HepG2 (cell line): ENCODE data around the gene TNFRSF25. TPM values are rescaled to one million over a fixed set of nuclear protein-coding genes. Genes with fewer than 3 reads are reported as not detected.

Source experiments
- ATAC-seq: fragments of 200-7000 bp; cut with Tn5 transposase; 3 replicates; pipeline ENCODE4 v1.9.1; 2020; ENCODE audit warnings: mild to moderate bottlenecking, moderate library complexity
- BruUV-seq: library from RNA; stranded (reverse); fragments of 400-500 nt; replicated peaks from 2 replicates; lab custom pipeline; 2021; lab: Mats Ljungman, UMichigan
- CTCF ChIA-PET: fragments of 300-600 bp; formaldehyde crosslinking; extraction: SDS; loops from one replicate; lab custom pipeline; 2021; ENCODE audit warnings: low total read pairs, inconsistent platforms, low intra/inter-chr PET ratio; lab: Yijun Ruan, JAX
- POLR2A ChIA-PET: fragments of 350-600 bp; sonication (Branson Sonifier 250); formaldehyde crosslinking; loops from one replicate; lab custom pipeline; 2020; ENCODE audit warnings: antibody characterized with exemption, inconsistent platforms; lab: Yijun Ruan, JAX
- DNase-seq: peaks from one replicate; pipeline ENCODE4 v3.0.0-alpha.2; 2015; ENCODE audit warnings: low spot score
- FAIRE-seq: peaks from 3 replicates; lab custom pipeline; 2011; peaks lifted over from hg19 to GRCh38; lab: Jason Lieb, UNC
- H2AFZ ChIP-seq: one replicate; pipeline ENCODE4 v1.6.1; 2011; ENCODE audit warnings: low read length, inconsistent platforms
- H3K27ac ChIP-seq: fragments of 300-600 bp; 3 replicates; pipeline ENCODE4 v1.8.0; 2011; ENCODE audit warnings: mixed run types, mild to moderate bottlenecking, mixed read lengths, low read length, inconsistent platforms; ENCODE audit not compliant: insufficient read depth; ENCODE audit errors: extremely low read length
- H3K27me3 ChIP-seq, 2 experiments: fragments of 200-600 bp in 1 of 2; 2 replicates in 1 of 2; 3 replicates in 1 of 2; pipeline versions ENCODE4 v1.6.0 to v1.8.0; 2011; ENCODE audit warnings: low read length in 2 of 2, mild to moderate bottlenecking in 2 of 2, moderate library complexity in 2 of 2, inconsistent platforms in 1 of 2; ENCODE audit not compliant: insufficient read depth in 2 of 2, control insufficient read depth in 1 of 2
- H3K36me3 ChIP-seq, 2 experiments: fragments of 200-600 bp in 1 of 2; replicated peaks in 1 of 2; 2 replicates in 1 of 2; 3 replicates in 1 of 2; pipeline versions ENCODE4 v1.5.1 to v1.8.0; 2011; ENCODE audit warnings: low read length in 2 of 2, inconsistent platforms in 1 of 2; ENCODE audit not compliant: insufficient read depth in 2 of 2, control insufficient read depth in 1 of 2
- H3K4me1 ChIP-seq: 2 replicates; pipeline ENCODE4 v1.5.1; 2012; ENCODE audit warnings: low read length, inconsistent platforms; ENCODE audit not compliant: insufficient read depth
- H3K4me2 ChIP-seq: 2 replicates; pipeline ENCODE4 v1.6.0; 2011; ENCODE audit warnings: low read depth, low read length, inconsistent platforms
- H3K4me3 ChIP-seq, 3 experiments: fragments of 200-600 bp in 1 of 3; sonication (generic), shearing (Covaris generic) in 1 of 3; replicated peaks in 1 of 3; 2 replicates each; pipeline ENCODE4 v1.5.1; 2011 to 2016; ENCODE audit warnings: low read length in 3 of 3, inconsistent platforms in 2 of 3, low read depth in 2 of 3, mild to moderate bottlenecking in 2 of 3, control low read depth in 1 of 3, mixed read lengths in 1 of 3; ENCODE audit not compliant: insufficient read depth in 1 of 3
- H3K79me2 ChIP-seq: one replicate; pipeline ENCODE4 v1.6.1; 2011; ENCODE audit warnings: low read length, inconsistent platforms; ENCODE audit not compliant: insufficient read depth
- H3K9ac ChIP-seq: 2 replicates; pipeline ENCODE4 v1.6.0; 2011; ENCODE audit warnings: mild to moderate bottlenecking, low read depth, low read length, inconsistent platforms; ENCODE audit not compliant: insufficient read depth
- H3K9me3 ChIP-seq: 2 replicates; pipeline ENCODE4 v1.5.1; 2012; ENCODE audit warnings: mild to moderate bottlenecking, low read length
- H4K20me1 ChIP-seq: 2 replicates; pipeline ENCODE4 v1.6.0; 2011; ENCODE audit warnings: inconsistent platforms, mild to moderate bottlenecking, low read length, moderate library complexity; ENCODE audit not compliant: insufficient read depth
- CTCF ChIP-seq: sonication (generic); formaldehyde crosslinking; IDR thresholded peaks from 2 replicates; pipeline ENCODE4 v1.5.0; 2020; ENCODE audit warnings: mild to moderate bottlenecking, missing genetic modification reagents, moderate library complexity
- DPF2 ChIP-seq: sonication (generic); formaldehyde crosslinking; IDR thresholded peaks from 2 replicates; pipeline ENCODE4 v1.4.0; 2020; ENCODE audit warnings: mild to moderate bottlenecking, low read depth, missing genetic modification reagents, borderline replicate concordance
- KDM5B ChIP-seq: sonication (generic); formaldehyde crosslinking; IDR thresholded peaks from 2 replicates; pipeline ENCODE4 v1.4.0; 2020; ENCODE audit warnings: missing genetic modification reagents, mild to moderate bottlenecking, borderline replicate concordance
- MXD1 ChIP-seq: sonication (generic); formaldehyde crosslinking; IDR thresholded peaks from 2 replicates; pipeline ENCODE4 v1.4.0; 2020; ENCODE audit warnings: mild to moderate bottlenecking, missing genetic modification reagents
- RBM22 ChIP-seq: fragments of 200-400 bp; formaldehyde crosslinking; optimal IDR thresholded peaks from 2 replicates; pipeline ENCODE3; 2017; ENCODE audit warnings: mild to moderate bottlenecking, low read length, moderate library complexity
- RXRB ChIP-seq: IDR thresholded peaks from 2 replicates; pipeline ENCODE4 v1.6.1; 2016; ENCODE audit warnings: borderline replicate concordance, missing genetic modification reagents, missing compliant biosample characterization
- STAG1 ChIP-seq: sonication (generic); formaldehyde crosslinking; IDR thresholded peaks from 2 replicates; pipeline ENCODE4 v1.4.0; 2020; ENCODE audit warnings: missing genetic modification reagents
- ZNF225 ChIP-seq: sonication (generic); formaldehyde crosslinking; IDR thresholded peaks from 2 replicates; pipeline ENCODE4 v1.4.0; 2020; ENCODE audit warnings: mild to moderate bottlenecking, missing genetic modification reagents
- ZNF232 ChIP-seq: sonication (generic); formaldehyde crosslinking; IDR thresholded peaks from 2 replicates; pipeline ENCODE4 v1.4.0; 2020; ENCODE audit warnings: missing genetic modification reagents, borderline replicate concordance
- ZNF646 ChIP-seq: sonication (generic); formaldehyde crosslinking; IDR thresholded peaks from 2 replicates; pipeline ENCODE4 v1.9.0; 2021; ENCODE audit warnings: mild to moderate bottlenecking, missing genetic modification reagents
- WGBS: methylation state at CpG from one replicate; pipeline ENCODE4 v1.1.6; 2017; ENCODE audit warnings: low lambda C conversion rate; 5-methylcytosine and 5-hydroxymethylcytosine counted together
- in situ Hi-C: cut with HindIII; loops from 2 replicates; pipeline ENCODE4 v1.10.0; 2017; ENCODE audit warnings: low pct_unique_long_range_greater_than_20kb; ENCODE audit not compliant: extremely low pct_ligation_motif_present
- intact Hi-C: fragments of 100-400 bp; cut with micrococcal nuclease; formaldehyde crosslinking; loops from one replicate; pipeline ENCODE4 v1.10.0; 2022; ENCODE audit not compliant: unreplicated experiment
- polyA plus RNA-seq, 8 experiments: library from polyadenylated mRNA; depleted of rRNA in 3 of 8; stranded (reverse) in 7 of 8; unstranded in 1 of 8; fragments of >200 nt; fragmentation: Illumina TruSeq in 4 of 8; extraction: Trizol in 4 of 8; gene quantifications; 2 replicates each; pipeline versions ENCODE4 v1.2.1 to v1.2.3, GENCODE V29; 2011 to 2016; ENCODE audit warnings: low read depth in 4 of 8, missing spikeins in 1 of 8, mixed read lengths in 1 of 8; ENCODE audit not compliant: insufficient read depth in 1 of 8
- total RNA-seq, 5 experiments: library from RNA; depleted of rRNA; stranded (reverse); fragments of >200 nt; fragmentation: Illumina TruSeq; extraction: Trizol; gene quantifications; 2 replicates each; pipeline ENCODE4 v1.2.3, GENCODE V29; 2016; ENCODE audit warnings: low read depth in 1 of 5
- TF ChIP-seq, protein P1 (sequence below): sonication (generic); formaldehyde crosslinking; IDR thresholded peaks from 2 replicates; pipeline ENCODE4 v1.5.1; 2020; ENCODE audit warnings: missing genetic modification reagents, mild to moderate bottlenecking, borderline replicate concordance
- TF ChIP-seq, protein P2 (sequence below): sonication (generic); formaldehyde crosslinking; IDR thresholded peaks from 2 replicates; pipeline ENCODE4 v1.4.0; 2020; ENCODE audit warnings: missing genetic modification reagents

Gene TNFRSF25
- total and polyA plus RNA-seq, 2 of the 13 experiments (the other 11 are each of a cell fraction or from before 2014, with no cell fraction given): 1.4 to 1.5 TPM

- Histone ChIP-seq H3K27me3 (no peaks in the 10 kb centered on the region), H3K4me1 (peaks cover 23% of the 10 kb centered on the region), H3K4me2 (no peak overlapping the region), H3K4me3 (no peak overlapping the region), H3K27ac (no peak overlapping the region), H3K9ac (no peak overlapping the region), H3K36me3 (no peaks in the 10 kb centered on the region), H2AFZ (no peak overlapping the region), H3K9me3 (no peaks in the 10 kb centered on the region), H4K20me1 (no peaks in the 10 kb centered on the region), H3K79me2 (no peaks in the 10 kb centered on the region)
- FAIRE-seq: no peak
- no peak for ATAC-seq
- BruUV-seq: no TSS peak
- no peak for DNase-seq
- ChIA-PET CTCF (interaction anchor here (0.8 kb wide), 1 partner anchor 28 kb away, joined by 3 read pairs; no protein-coding TSS in a partner anchor), POLR2A (interaction anchor here (1.5 kb wide), 2 partner anchors 21 to 26 kb away, joined by 3 to 4 read pairs; no protein-coding TSS in a partner anchor)
- in situ Hi-C loops: no loop called here
- 83% methylated on average over 2 of the region's 10 CpGs for WGBS
- intact Hi-C loops: no loop called here
- TF ChIP-seq ZNF225 (CRISPR knock-in tag) (no peak), KDM5B (CRISPR knock-in tag) (no peak), RXRB (CRISPR knock-in tag) (no peak), ZNF646 (CRISPR knock-in tag) (no peak), RBM22 (no peak), ZNF232 (CRISPR knock-in tag) (no peak), STAG1 (CRISPR knock-in tag) (peak; percentile 16; the same call in 1 of the 2 replicates), MXD1 (CRISPR knock-in tag) (no peak), CTCF (CRISPR knock-in tag) (peak; percentile 57), DPF2 (no peak)
- TF ChIP-seq, protein P1, sequence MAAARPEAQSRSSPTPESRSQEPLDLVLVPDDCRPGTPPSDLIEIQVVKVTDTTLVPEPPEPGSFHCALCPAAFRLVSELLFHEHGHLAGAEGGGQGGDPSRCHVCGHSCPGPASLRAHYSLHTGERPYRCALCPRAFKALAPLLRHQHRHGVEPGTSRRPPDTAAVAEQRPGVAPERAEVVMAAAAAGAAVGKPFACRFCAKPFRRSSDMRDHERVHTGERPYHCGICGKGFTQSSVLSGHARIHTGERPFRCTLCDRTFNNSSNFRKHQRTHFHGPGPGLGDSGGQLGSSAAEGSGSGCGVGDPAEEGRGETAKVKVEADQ (CRISPR knock-in tag): no peak
- TF ChIP-seq, protein P2, sequence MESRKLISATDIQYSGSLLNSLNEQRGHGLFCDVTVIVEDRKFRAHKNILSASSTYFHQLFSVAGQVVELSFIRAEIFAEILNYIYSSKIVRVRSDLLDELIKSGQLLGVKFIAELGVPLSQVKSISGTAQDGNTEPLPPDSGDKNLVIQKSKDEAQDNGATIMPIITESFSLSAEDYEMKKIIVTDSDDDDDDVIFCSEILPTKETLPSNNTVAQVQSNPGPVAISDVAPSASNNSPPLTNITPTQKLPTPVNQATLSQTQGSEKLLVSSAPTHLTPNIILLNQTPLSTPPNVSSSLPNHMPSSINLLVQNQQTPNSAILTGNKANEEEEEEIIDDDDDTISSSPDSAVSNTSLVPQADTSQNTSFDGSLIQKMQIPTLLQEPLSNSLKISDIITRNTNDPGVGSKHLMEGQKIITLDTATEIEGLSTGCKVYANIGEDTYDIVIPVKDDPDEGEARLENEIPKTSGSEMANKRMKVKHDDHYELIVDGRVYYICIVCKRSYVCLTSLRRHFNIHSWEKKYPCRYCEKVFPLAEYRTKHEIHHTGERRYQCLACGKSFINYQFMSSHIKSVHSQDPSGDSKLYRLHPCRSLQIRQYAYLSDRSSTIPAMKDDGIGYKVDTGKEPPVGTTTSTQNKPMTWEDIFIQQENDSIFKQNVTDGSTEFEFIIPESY (CRISPR knock-in tag): peak; percentile 50; the same call in 1 of the 2 replicates
Observed at GRCh38 chr1:6472391-6472790, 6.4 kb upstream of the TNFRSF25 start.
